HG03575 (cell line): ENCODE data around the gene PERM1.
"Not testable (repeated sequence)": the region's sequence is repeated elsewhere in the genome, so short reads cannot be mapped to it uniquely, and the experiment has no call there.

Source experiments
- ATAC-seq: cut with Tn5 transposase; IDR thresholded peaks from one replicate; pipeline ENCODE4 v1.9.1; 2021; ENCODE audit not compliant: unreplicated experiment, insufficient number of reproducible peaks, low FRiP score; ENCODE audit errors: extremely low read depth

Gene PERM1

DNA sequence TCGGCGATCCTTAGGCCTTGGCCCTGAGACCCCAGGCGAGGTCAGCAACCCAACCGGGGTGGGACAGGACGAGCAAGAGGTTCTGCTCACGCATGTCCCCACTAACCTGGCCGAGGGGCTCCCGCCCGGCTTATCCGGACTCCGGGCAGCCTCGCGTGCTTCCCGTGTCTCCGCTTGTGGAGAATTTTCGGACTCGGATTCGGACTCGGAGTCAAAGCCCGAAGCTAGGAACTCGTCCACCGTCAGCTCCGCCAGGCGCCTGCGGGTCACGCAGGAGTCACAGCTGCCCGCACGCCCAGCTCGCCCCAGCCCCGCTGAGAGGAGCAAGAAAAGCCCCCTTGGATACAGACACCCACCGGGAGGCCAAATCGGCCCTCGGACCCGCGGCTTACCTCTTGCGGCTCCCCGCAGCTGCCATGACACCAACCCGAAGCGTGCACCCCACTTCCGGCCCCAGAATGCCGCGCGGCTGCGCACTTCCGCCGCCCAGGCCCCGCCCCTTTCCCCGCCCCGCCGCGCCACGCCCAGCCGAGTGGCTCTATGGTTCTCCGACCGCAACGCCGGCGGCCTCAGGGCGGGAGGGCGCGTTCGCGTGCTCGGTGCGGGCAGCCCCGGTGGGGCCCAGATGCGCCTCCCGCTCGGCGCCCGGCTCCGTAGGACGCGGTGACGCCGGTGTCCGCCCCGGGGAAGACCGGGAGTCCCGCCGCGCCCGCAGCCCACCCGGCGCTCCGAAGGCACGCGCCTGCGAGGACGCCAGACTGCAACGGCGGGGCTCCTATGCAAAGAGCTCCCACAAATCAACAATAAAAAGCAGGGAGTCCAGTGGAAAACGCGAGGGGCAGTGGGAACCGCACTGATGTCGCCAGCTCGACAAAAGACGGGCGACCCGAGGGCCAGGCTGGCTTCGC is 22.8 kb downstream of the PERM1 start, which contains the start of gene NOC2L:
NOC2L (minus strand) TSS at position 434 of the 908 bp plus-strand sequence; CDS start at position 418, 16 bp downstream.
- no peak for ATAC-seq

DNA sequence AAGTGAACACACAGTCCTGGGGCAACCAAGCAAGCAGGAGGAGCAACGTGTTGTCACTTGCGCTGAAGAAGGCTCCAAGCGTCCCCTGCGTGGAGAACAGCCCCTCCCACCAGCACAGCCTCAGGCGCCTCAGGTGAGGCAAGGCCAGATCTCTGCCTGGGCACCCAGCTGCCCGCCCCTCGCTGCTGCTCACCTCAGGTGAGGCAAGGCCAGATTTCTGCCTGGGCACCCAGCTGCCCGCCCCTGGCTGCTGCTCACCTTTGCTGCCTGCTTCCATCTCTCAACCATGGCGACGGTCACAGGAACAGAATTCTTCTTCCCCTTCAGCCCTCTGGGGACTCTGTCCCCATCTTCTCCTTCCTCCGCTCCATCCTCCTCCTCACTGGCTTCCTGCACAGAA is 25.3 kb downstream of the PERM1 start:
- no peak for ATAC-seq

DNA sequence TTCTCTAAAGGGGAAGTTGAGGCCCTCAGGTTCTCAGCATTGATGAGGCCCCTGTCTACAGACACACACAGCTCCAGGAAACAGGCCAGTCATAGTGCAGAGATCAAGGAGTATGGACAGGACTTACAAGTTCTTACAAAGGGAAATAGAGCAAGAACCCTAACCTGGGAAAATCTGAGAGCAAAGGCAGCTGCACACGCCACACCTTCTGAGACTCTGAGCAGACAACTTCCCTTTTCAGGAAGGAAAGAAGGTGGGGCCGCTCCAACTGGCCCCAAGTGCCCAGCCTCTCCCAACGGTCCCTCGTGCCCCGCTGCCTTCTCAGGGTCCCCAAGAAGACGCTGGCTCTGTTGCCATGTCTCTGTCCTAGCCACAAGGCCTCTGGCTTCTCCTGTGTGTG is 26.4 kb downstream of the PERM1 start:
- ATAC-seq, result no peak

DNA sequence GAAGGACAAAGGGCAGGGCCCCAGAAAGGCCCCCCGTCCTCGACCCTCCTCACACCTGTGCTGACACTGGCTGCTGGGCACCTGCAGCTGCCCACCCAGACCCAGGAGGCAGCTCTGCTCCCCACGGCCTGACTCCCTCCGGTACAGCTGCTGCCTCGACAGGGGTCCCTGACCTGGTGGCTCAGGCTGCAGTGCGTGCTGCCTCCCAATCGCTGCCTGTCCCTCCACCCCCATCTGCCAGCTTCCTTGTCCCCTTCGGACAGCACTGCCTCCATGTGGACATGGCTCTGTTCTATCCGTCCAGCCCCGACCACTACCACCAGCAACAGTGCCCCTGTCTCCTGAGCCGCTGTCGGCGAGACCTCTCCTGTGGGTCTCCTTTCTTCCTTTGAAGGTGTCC is 27.0 kb downstream of the PERM1 start:
- ATAC-seq, result no peak

DNA sequence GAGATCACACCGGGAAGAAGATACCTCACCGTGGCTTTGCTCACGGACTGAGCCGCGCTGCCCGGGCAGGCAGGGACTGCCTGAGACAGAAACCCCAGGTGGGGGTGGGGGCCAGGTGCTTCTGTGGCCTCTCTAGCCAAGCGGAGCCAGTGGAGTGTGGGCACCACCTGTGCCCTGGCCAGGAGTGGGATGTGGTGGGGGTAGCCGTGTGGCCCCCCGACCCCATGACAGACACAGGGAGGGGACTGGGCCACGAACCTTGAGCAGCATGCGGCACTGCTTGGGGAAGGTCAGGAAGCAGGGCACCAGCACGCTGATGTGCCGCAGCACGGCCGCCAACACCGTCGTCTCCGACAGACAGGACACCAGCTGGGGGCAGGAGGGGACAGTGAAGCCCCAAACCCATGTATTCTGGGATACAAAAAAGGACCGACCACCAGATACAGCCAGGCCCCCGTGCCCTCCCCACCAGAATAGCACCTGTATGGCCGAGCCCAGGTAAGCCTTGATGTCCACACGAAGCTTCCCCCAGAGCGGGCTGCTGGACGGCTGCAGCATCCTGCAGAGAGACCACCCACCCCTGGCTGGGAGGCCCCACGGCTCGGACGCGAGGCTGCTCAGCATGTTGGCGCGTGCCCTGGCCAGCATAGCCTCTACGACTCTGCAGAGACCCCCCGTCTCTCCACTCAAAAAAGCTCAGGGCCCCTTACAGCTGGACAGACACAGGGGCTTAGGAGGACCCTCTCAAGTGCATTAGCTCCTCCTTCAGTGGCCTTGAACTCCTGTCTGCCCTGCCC is 28.2 kb downstream of the PERM1 start:
- ATAC-seq, result no peak

DNA sequence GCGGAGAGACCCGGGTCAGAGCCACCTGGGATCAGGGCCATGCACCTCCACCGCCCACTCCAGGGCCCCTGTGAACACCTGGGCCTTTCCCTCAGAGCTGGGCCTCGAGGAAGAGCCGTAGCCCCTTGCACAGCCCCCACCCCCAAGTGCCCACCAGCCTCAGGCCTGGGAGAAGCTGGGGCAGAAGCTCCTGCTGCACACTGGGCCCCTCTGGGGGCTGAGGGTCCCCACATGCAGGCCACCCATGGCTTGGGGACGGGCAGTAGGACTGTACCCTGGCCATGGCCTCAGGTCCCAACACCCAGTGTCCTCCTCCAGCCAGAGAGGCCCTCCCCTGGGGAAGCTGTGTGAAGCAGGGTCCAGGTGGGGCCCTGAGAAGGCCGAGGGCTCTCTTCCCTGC is 29.3 kb downstream of the PERM1 start:
- no peak for ATAC-seq

DNA sequence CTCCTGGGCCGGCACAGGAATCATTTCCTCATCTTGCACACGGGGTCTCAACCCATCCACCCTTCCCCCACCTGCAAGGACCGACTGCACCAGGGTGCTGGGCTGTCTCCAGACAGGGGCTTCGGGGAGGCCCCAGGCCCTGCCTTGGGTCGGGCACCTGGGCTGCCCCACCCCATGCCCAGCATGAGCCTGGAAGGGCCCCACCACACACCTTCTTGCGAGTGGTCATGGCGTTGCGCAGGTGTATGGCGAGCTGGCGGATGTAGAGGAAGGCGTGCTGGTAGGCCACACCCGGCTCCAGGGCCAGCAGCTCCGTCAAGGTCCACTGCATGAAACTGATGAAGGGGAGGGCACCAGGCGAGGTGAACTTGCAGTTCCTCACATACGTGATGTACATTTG is 29.7 kb downstream of the PERM1 start:
- ATAC-seq, result no peak

DNA sequence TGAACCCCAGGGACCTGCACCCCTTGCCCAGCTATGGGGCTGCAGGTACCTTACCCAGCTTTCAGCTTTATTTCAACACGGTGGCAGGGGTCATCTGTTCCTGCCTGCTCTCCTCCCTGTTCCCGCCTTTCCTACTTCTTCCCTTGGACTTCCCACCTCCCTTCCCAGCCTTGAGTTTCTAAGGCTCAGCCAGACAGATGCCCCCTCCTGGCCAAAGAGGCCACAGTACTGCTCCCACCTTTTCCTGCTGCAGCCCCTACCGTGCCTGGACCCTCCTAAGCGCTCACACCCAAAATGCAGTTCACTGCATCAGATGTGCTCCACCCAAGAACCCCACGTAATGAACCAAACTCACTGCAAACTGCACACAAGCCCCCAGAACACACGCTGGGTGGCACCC is 30.5 kb downstream of the PERM1 start:
- no peak for ATAC-seq

DNA sequence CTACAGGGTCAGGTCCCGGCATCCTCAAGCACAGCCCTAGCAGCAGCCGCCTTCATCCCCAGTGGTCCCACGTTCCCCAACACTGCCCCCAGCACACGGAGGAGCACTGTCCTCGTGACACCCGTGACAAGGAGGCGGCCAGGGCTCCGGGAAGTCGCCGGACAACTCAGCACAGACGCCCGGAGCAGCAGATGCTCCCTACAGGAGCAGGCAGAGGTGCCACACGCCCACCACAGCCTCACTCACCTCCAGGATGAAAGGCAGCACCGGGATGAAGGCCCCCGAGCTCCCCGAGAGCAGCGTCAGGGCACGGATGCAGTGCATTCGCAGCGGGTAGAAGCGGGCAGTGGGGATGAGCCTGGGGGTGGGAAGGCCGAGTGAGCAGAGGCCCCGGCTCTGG is 31.0 kb downstream of the PERM1 start:
- no peak for ATAC-seq

DNA sequence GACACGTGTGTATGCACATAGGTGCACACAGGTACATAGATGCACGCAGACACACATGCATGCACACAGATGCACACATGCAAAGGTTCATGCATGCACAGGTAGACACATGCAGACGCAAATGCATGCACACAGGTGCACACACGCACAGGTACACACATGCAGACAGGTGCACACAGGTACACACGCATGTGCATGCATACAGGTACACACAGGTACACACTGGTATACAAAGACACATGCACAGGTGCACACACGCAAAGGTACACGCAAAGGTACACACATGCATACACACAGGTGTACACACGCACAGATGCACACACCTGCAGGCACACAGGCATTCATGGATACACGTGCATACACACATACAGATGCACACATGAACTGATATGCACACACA is 31.6 kb downstream of the PERM1 start:
- ATAC-seq, result no peak

DNA sequence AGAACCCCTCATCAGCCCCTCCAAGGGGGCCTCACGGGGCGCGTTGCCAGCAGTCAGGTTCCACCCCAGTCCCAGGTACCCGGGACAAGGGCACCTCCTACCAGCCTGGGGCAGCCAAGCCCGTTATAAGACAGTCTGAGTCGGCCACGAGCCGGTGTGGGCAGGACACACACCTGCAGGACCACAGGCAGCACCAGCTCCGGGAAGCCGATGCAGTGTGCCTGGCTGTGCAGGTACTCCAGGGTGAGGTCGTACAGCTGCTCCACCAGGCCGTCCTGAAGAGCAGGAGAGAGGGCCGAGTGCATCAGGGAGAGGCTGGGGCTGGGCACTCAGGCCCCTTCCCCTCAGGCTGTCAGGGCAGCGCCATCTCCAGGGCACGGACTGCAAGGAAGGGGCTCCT is 33.9 kb downstream of the PERM1 start:
- no peak for ATAC-seq

DNA sequence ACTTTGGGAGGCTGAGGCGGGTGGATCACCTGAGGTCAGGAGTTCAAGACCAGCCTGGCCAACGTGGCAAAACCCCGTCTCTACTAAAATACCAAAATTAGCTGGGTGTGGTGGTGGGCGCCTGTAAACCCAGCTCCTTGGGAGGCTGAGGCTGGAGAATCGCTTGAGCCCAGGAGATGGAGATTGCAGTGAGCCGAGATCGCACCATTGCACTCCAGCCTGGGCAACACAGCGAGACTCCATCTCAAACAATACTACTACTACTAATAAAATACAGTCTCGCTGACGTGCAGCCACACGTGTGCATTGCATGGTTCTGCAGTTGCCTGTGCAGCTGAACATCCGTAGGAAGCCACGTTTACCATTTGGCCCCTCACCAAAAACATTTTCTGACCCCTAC is 35.1 kb downstream of the PERM1 start:
- ATAC-seq, result not testable (repeated sequence)

DNA sequence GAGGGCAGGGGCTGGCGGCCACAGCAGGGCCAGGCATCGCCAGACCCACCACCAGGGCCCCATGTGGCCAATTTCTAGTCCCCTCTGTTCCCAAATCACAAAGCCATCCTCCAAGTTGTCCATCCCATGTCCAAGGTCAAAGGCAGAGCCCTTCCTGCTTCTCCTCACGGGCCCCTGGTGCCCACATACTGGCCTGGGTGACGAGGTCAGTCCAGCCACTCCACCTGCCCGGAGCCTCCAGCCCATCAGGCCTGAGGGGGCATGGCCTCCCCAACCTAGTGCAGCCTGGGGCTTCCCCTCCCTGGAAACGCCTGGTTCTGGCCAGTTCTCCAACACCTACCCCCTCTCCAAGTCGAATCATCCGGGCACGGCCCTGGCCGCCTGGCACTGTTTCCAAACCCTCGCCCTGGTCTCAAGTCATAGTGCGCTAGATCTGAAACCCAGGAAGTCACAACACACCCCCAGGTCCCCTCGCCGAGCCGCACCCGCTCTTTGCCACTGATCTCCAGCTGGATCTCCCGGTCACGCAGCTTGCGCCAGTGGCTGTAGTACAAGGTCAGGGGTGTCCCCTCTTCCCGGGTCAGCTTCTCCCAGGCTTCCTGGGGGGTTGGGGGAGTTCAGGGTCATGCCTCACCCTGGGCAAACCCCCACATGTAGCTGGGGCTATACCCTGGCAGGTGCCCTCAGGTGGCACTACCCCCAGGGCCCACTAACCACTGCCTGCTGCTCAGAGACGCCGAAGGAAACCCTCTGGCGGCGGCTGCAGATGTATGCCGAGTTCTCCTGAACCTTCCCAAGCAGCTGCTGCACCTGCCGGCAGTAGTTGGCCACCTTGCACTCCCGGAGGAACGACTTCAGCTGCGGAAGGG is 36.0 kb downstream of the PERM1 start:
- ATAC-seq, result no peak

DNA sequence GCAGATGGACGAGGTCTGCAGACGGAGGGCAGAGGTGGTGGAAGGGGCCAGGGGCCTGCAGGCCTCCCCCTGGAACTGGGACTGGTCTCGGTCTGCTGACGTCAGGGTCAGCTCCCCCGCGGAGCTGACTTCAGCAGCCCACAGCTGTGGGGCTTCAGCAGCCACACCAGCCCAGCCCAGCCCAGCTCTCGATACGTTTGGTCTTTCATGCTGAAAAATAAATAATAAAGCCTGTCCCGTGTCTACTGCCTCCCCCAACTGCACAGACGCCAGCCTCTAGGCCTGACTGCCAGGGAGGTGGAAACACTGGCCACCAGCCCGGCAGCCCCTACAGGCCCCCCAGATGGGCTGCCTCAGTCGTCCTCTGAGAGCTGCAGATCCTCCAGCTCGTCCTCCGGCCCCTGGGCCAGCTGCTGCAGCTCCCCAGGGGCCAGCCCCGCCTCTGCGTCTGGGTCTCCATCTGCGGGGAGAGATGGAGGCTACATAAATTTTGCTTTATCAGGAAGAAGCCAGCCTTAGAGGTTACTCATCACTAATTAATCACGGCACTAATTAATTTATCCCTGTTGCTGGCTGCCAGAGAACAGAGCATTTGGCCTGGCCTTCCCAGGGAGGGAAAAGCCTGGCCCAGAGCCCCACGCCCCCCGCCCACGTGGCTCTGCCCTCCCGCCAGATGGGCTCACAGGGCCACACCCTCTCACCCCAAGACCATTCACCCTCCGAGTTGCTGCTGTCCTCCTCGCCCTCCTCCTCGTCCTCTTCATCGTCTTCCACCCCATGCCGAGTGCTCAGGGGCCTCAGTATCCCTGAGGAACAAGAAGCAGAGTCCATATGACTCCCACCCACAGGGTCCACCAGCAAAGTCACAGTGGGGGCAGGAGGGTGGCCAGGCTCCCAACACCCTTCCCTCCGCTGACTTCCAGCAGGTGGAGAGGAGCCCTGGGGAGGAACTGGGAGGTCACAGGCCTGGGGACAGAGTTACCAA is 37.3 kb downstream of the PERM1 start:
- no peak for ATAC-seq

DNA sequence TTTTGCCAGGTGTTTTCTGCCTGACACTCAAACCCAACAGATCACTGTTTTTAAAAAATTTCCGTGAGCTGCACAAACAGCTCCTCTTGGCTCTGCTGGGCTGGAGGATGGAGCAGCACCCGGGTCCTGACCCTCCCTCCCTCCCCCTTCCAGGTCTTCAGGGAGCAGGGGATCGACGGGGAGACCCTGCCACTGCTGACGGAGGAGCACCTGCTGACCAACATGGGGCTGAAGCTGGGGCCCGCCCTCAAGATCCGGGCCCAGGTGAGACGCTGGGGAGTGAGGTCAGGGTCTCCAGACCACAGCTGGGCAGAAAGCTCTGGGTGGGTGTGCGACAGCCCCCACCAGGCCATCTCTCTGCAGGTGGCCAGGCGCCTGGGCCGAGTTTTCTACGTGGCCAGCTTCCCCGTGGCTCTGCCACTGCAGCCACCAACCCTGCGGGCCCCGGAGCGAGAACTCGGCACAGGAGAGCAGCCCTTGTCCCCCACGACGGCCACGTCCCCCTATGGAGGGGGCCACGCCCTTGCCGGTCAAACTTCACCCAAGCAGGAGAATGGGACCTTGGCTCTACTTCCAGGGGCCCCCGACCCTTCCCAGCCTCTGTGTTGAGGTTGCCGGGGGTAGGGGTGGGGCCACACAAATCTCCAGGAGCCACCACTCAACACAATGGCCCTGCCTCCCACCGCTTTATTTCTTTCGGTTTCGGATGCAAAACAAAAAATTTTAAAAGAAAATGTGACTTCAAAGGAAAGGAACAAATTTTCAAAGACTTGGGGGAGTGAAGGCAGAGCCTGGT is 38.1 kb downstream of the PERM1 start:
- ATAC-seq, result no peak

DNA sequence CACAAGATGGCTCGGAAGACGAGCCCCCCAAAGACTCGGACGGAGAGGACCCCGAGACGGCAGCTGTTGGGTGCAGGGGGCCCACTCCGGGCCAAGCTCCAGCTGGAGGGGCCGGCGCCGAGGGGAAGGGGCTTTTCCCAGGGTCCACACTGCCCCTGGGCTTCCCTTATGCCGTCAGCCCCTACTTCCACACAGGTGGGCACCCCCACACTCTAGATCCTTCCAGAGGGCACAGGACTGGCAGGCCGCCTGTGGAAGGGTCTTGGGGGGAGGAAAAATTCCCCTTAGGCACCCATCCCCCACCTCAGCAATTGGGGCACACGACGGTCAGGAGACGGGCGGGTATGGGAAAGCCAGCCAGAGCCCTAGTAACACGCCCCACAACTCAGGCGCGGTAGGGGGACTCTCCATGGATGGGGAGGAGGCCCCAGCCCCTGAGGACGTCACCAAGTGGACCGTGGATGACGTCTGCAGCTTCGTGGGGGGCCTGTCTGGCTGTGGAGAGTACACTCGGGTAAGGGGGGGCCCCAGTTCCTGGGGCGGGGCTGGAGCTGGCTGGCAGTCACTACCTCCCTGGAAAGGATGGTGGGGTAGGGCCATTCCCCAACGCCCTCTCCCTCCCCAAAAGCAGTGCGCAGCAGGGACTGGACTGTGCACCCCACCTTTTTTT is 38.9 kb downstream of the PERM1 start:
- ATAC-seq, result no peak

DNA sequence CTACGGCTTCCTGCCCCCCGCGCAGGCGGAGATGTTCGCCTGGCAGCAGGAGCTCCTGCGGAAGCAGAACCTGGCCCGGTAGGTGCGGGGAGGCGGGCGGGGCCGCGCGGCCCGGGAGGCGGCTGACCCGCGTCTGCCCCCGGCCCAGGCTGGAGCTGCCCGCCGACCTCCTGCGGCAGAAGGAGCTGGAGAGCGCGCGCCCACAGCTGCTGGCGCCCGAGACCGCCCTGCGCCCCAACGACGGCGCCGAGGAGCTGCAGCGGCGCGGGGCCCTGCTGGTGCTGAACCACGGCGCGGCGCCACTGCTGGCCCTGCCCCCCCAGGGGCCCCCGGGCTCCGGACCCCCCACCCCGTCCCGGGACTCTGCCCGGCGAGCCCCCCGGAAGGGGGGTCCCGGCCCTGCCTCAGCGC is 39.5 kb downstream of the PERM1 start:
- no peak for ATAC-seq
